ENCODE results near the gene LGR4.
"Not testable (repeated sequence)": the region's sequence is repeated elsewhere in the genome, so short reads cannot be mapped to it uniquely, and the experiment has no call there.

Gene LGR4

GRCh38 chr11:27348340-27348873 lies 124.2 kb downstream of the LGR4 start:
- no peak for DNase-seq (ENCODE audit: low spot score)

GRCh38 chr11:27347359-27348339 lies 124.9 kb downstream of the LGR4 start:
- DNase-seq (ENCODE audit: low spot score): no peak

GRCh38 chr11:27339941-27340340 lies 132.6 kb downstream of the LGR4 start:
- DNase-seq (ENCODE audit: low spot score): no peak

GRCh38 chr11:27334764-27335163 lies 137.8 kb downstream of the LGR4 start:
- not testable (repeated sequence) for DNase-seq (ENCODE audit: low spot score)

- DNase-seq (ENCODE audit: low spot score): no peak
Observed at GRCh38 chr11:27331981-27332380, 140.6 kb downstream of the LGR4 start.

- no peak for DNase-seq (ENCODE audit: low spot score)
Observed at GRCh38 chr11:27330633-27331270, 141.8 kb downstream of the LGR4 start.

- DNase-seq (ENCODE audit: low spot score): no peak
Observed at GRCh38 chr11:27329867-27330632, 142.5 kb downstream of the LGR4 start.

- DNase-seq (ENCODE audit: low spot score): no peak
Observed at GRCh38 chr11:27328614-27329013, 144.0 kb downstream of the LGR4 start.

GRCh38 chr11:27327064-27327463 lies 145.5 kb downstream of the LGR4 start:
- not testable (repeated sequence) for DNase-seq (ENCODE audit: low spot score)

GRCh38 chr11:27322196-27322595 lies 150.4 kb downstream of the LGR4 start:
- DNase-seq (ENCODE audit: low spot score): not testable (repeated sequence)

GRCh38 chr11:27321340-27321739 lies 151.2 kb downstream of the LGR4 start:
- DNase-seq (ENCODE audit: low spot score): not testable (repeated sequence)

- no peak for DNase-seq (ENCODE audit: low spot score)
Observed at GRCh38 chr11:27319072-27319471, 153.5 kb downstream of the LGR4 start.

GRCh38 chr11:27317751-27318150 lies 154.8 kb downstream of the LGR4 start:
- no peak for DNase-seq (ENCODE audit: low spot score)
